Small intestine (tissue), 7 donors: Measurements from ENCODE around the gene GALNT13. TPM values are rescaled to one million over a fixed set of nuclear protein-coding genes. Genes with fewer than 3 reads are reported as not detected.
A peak's percentile ranks its signal among the peaks of the same experiment; 100 is the strongest.

Experiments
- DNase-seq, 2 donors: peaks; one replicate each; pipeline versions ENCODE4 v3.0.0 to v3.0.0-alpha.2; 2013
- FAIRE-seq: peaks from 2 replicates; lab custom pipeline; 2012; peaks lifted over from hg19 to GRCh38; lab: Jason Lieb, UNC
- H3K27ac ChIP-seq, 3 donors: one replicate each; pipeline ENCODE4 v1.5.1; 2013; ENCODE audit warnings: low read length in 2 of 3, mild to moderate bottlenecking in 2 of 3, control low read depth in 1 of 3, inconsistent platforms in 1 of 3, low read depth in 1 of 3, moderate library complexity in 1 of 3
- H3K27me3 ChIP-seq, 3 donors: one replicate each; pipeline ENCODE4 v1.6.1; 2013; ENCODE audit warnings: low read length in 3 of 3, inconsistent platforms in 1 of 3; ENCODE audit not compliant: control insufficient read depth in 3 of 3, insufficient read depth in 3 of 3
- H3K36me3 ChIP-seq, 3 donors: one replicate each; pipeline ENCODE4 v1.6.1; 2013; ENCODE audit warnings: low read length in 3 of 3, inconsistent platforms in 1 of 3, low read depth in 1 of 3, mild to moderate bottlenecking in 1 of 3, moderate library complexity in 1 of 3; ENCODE audit not compliant: control insufficient read depth in 3 of 3, insufficient read depth in 2 of 3
- H3K4me1 ChIP-seq, 3 donors: one replicate each; pipeline ENCODE4 v1.6.1; 2013; ENCODE audit warnings: low read length in 2 of 3, inconsistent platforms in 1 of 3, low read depth in 1 of 3, mild to moderate bottlenecking in 1 of 3, moderate library complexity in 1 of 3; ENCODE audit not compliant: control insufficient read depth in 3 of 3, insufficient read depth in 2 of 3
- H3K4me3 ChIP-seq, 3 donors: one replicate each; pipeline ENCODE4 v1.5.1; 2013; ENCODE audit warnings: low read length in 3 of 3, control low read depth in 1 of 3, inconsistent platforms in 1 of 3, low read depth in 1 of 3, mild to moderate bottlenecking in 1 of 3, moderate library complexity in 1 of 3
- H3K9me3 ChIP-seq, 2 donors: one replicate each; pipeline ENCODE4 v1.6.1; 2013; ENCODE audit warnings: low read depth in 1 of 2, low read length in 1 of 2; ENCODE audit not compliant: control insufficient read depth in 2 of 2, insufficient read depth in 1 of 2
- WGBS, 3 donors: extraction: QIAGEN DNeasy Blood & Tissue Kit; methylation state at CpG; one replicate each; pipeline ENCODE4 v1.1.7; 2013; 5-methylcytosine and 5-hydroxymethylcytosine counted together
- polyA plus RNA-seq, 4 donors: library from polyadenylated mRNA; stranded (reverse) in 3 of 4; unstranded in 1 of 4; fragments of 200-250 nt in 3 of 4; fragments of 120-200 nt in 1 of 4; gene quantifications; one replicate each; pipeline versions ENCODE4 v1.2.1 to v1.2.3, GENCODE V29; 2013
- donor health status: healthy with polysubstance abuse.
- donor health status: control.
- donor health status: control.
- donor health status: Bipolar disorder and iron deficiency.
- donor health status: healthy.

The GALNT13 gene
- polyA plus RNA-seq, 4 donors: 0.21 to 4.7 TPM; not detected in 2

DNA sequence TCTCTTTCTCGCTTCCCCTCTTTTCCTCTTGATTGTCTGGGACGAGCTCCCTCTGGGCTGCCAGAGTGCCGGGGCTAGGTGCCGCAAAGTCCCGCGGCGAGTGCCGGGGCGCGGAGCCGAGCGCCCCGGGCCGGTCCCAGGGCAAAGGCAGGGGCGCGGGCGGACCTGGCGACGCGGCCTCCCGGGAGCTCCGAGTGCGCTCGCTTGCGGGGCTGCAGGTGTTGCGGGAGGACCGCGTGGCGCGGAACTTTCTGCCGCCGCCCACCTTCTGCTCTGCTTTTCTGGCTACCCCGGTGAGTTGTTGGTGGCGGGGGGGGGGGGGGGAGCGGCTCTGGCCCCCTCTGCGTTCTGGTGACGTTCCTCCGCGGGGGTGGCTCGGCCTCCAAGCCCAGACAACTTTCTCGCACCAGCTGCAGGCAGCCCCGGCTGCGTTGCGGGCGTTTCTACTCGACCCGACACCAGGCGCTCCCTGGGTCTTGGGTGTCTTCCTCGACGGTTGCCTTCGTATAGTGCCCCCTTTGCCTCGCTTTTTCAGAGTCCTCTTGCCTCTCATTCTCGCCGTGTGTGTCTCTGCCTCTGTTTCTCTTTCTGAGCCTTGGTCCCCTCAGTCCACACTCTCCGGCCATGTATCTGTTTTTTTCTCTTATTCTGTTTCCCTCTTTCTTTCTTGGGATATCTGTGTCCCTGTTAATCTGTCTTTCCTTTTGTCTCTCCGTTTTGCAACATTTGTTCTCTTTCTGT lies 759 bp downstream of the GALNT13 start:
- Histone ChIP-seq H3K27me3 (peaks cover 5 to 32% (median 12%) of the 10 kb centered on the region in 3 donors), H3K27ac (no peak overlapping the region), H3K9me3 (no peaks in the 10 kb centered on the region), H3K36me3 (no peaks in the 10 kb centered on the region), H3K4me1 (no peaks in the 10 kb centered on the region), H3K4me3 (no peak overlapping the region)
- DNase-seq (peak in 1 of 2 donors; percentile 6), FAIRE-seq (no peak)
- 3 to 8% (median 6%) methylated on average over 37 to 56 of the region's 56 CpGs for WGBS, 3 donors

DNA sequence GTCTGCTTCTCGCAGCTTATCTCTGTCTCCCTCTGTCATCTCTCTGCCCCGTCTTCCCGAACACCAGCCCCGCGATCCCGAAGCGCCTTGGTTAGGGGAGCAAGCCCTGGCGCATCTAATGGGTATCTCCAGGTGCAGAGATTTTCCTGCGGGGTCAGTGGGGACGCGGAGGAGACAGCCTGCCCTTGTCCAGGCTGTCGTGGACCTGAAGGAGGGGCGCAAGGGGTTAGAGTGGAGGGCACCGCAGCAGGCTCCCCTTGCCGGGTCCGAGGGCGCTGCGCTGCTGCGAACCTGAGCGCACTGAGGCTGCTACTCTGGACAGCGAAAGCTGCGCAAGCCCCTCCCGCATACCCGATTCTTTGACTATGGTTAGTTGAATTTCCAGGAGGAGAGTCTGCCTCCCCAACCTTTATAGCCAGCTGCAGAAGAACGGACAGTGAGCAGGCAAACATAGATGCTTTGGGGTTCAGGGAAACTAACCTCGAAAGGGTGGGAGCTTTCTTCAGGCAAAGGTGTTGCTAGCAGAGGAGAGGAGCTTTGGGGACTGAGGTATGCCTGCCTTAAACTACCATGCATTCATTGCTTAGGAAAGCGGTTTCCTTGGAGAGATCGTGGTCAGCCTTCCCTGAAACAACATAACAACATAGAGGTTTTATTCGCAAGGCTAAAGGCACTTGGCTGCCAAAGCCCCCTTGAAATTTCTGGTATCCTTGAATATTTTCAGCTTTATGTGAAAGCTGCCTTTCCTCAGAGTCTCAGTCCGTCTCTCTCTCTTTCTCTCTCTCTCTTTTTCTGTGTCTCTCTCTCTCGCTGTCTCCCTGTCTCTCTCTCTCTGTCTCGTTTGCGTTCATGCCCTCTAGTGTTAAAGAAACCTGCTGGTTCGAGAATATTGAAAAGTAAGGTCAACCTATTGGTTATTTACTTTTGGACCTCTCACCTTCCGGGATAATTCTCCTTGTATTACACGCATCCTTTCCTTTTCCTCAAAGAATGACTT lies 1.6 kb downstream of the GALNT13 start:
- no peak for FAIRE-seq
- H3K36me3 ChIP-seq: no peaks in the 10 kb centered on the region
- WGBS, 3 donors: 6 to 12% (median 12%) methylated on average over 36 of the region's 36 CpGs
- no peak overlapping the region for H3K27ac ChIP-seq
- H3K27me3 ChIP-seq: peaks cover 5 to 32% (median 12%) of the 10 kb centered on the region in 3 donors
- H3K4me3 ChIP-seq: no peak overlapping the region
- no peaks in the 10 kb centered on the region for H3K9me3 ChIP-seq
- no peaks in the 10 kb centered on the region for H3K4me1 ChIP-seq
- DNase-seq: peak in 1 of 2 donors; percentile 7

DNA sequence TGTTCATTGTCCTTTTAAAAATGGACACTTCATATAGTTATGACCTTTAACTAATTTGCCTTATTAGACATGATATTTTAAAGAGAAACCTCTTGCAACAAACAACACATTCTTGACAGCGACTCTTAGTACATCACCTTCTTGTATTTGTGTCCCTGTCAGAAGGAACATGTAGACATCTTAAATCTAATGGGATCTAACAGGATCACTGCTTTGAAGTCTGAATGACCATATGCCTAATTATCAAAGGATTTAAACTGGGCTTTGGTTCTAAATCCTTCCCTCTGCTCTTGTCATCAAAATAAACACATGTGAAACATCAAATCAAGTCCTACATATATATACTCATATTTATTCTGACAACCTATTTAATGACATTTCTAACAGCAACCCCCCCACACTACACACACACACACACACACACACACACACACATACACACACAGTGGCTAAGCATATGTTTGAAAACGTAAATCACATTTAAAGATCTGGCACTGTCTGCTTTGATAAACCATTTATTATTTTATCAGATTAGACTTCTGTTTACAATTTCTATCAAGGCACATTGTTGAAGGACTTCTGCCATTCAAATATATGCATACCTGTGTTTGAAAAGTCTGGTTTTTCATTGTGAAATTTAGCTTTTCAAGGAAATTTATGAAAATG lies 4.2 kb downstream of the GALNT13 start:
- Histone ChIP-seq H3K9me3 (no peaks in the 10 kb centered on the region), H3K4me1 (no peaks in the 10 kb centered on the region), H3K27me3 (peaks cover 5 to 29% (median 12%) of the 10 kb centered on the region in 3 donors), H3K36me3 (no peaks in the 10 kb centered on the region), H3K27ac (no peak overlapping the region), H3K4me3 (no peak overlapping the region)
- no peak for DNase-seq
- no peak for FAIRE-seq
- 52 to 80% (median 62%) methylated on average over 2 of the region's 2 CpGs for WGBS, 3 donors

DNA sequence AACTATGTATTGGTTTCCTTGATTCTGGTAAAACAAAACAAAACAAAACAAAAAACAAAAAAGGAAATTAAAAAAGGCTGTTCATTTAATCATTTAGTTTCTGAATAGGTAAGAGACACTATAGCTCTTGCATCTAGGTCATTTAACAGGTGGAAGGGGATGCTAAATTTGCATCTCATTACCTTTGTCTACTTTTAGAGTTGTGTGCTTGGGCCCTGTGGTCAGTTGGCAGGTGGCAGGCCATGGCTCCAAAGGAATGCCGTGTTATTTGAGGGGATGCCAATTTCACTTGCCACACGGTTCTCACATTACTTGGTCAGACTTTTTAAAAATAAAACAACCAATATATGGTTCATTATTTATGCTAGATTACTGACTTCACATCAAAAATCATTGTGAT lies 9.2 kb downstream of the GALNT13 start:
- H3K27me3 ChIP-seq: no peaks in the 10 kb centered on the region
- H3K9me3 ChIP-seq: no peaks in the 10 kb centered on the region
- H3K4me1 ChIP-seq: no peaks in the 10 kb centered on the region
- no peak overlapping the region for H3K4me3 ChIP-seq
- FAIRE-seq (no peak), DNase-seq (no peak)
- H3K27ac ChIP-seq: no peak overlapping the region
- WGBS, 3 donors: 76 to 81% (median 78%) methylated on average over 2 of the region's 2 CpGs
- H3K36me3 ChIP-seq: no peaks in the 10 kb centered on the region

DNA sequence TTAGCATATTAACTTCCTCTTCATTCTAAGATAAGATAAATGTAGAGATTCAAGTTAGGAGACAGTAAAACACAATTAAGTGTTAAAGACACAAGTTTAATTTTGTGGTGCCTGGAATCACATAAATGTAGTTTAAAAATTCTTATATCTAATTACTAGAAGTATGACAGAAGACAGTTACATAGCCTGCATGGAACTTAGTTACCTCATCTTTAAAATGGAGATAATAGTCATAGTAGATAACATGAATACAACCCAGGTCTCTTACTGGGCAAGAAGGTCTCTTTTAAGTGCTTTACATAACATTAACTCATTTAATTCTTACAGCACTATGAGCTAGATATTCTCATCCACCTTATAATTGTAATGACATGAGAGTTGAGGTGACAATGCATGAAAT lies 15.1 kb downstream of the GALNT13 start:
- H3K4me3 ChIP-seq: no peak overlapping the region
- no peaks in the 10 kb centered on the region for H3K9me3 ChIP-seq
- no peaks in the 10 kb centered on the region for H3K36me3 ChIP-seq
- H3K27me3 ChIP-seq: no peaks in the 10 kb centered on the region
- no peak overlapping the region for H3K27ac ChIP-seq
- no peak for DNase-seq
- no peak for FAIRE-seq
- no peaks in the 10 kb centered on the region for H3K4me1 ChIP-seq

DNA sequence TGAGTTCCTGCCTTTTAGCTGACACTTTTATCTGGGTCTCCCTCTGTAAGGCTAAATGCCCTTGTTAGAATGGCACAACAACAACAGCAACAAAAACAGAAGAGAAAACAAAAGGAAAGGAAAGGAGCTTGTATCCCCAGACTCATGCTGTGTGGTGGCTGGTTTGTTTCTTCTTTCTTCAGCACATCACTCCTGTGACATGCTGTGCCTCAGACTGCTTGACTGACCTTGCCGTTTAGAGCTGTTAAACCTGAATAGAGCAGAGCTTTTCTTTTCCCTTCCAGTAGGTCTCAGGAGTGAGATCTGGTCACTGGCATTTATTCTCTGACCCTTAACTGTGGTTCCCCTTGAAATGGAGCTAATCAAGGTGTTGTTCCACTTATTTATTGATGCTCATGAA lies 18.9 kb downstream of the GALNT13 start:
- FAIRE-seq: no peak

DNA sequence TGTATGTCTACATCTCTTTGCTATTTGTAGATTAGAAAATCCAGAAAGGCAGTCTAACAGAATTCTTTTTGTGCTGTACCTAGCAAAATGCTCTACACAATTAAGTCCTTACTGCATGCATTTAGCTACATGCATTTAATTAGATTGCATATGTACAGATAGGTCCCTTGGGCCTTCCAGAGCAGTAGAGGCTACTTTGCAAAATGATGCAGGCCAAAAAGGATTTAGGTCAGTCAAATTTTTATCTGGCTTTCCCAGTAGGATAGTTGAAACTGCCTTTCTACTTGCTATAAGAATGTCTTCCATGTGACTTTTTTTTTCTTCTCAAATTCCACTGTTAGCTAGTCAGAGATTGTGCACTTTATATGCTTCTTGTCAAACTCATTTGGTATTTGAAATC lies 19.3 kb downstream of the GALNT13 start:
- no peaks in the 10 kb centered on the region for H3K36me3 ChIP-seq
- H3K27me3 ChIP-seq: no peaks in the 10 kb centered on the region
- H3K4me1 ChIP-seq: no peaks in the 10 kb centered on the region
- no peak overlapping the region for H3K4me3 ChIP-seq
- DNase-seq (no peak), FAIRE-seq (no peak)
- H3K27ac ChIP-seq: no peak overlapping the region
- no peaks in the 10 kb centered on the region for H3K9me3 ChIP-seq

More for the DNA sequence above, 18.9 kb downstream of the GALNT13 start:
- WGBS, 3 donors: 7 to 24% (median 11%) methylated on average over 1 of the region's 1 CpG
- Histone ChIP-seq H3K4me1 (no peaks in the 10 kb centered on the region), H3K4me3 (no peak overlapping the region), H3K9me3 (no peaks in the 10 kb centered on the region), H3K27me3 (no peaks in the 10 kb centered on the region), H3K36me3 (no peaks in the 10 kb centered on the region), H3K27ac (no peak overlapping the region)
- DNase-seq: no peak

DNA sequence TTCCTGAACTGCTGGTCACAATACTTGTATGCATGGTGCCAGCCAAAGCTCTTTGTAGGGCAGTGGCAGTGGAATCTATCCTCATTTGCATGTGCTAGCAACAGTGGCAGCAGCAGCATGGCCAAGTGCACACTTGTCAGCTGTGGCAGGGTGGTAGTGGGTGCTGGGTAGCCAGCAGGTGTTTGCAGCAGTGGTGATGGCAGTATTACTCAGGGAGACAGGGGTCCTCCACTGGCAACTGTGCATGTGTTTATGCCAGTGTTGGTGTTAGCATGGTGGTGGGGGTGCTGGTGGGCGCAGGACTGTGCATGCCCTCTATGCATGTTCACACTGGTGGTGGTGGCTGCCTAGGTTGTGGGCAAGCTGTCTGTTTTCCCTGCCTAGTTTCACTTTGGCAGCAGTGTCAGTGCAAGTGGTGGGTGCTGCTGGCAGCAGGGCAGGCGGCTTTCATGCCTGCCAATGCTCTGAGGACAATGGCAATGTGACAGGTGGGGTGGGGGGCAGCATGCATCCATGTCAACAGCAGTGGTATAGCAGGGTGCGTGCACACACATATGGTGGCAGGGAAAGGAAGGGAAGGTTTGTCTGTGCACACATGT lies 41.2 kb downstream of the GALNT13 start:
- whole genome bisulfite sequencing, 3 donors: 80 to 85% (median 80%) methylated on average over 3 of the region's 3 CpGs
- Histone ChIP-seq H3K36me3 (no peaks in the 10 kb centered on the region), H3K27me3 (no peaks in the 10 kb centered on the region), H3K27ac (no peak overlapping the region), H3K9me3 (peaks cover 0 to 9% of the 10 kb centered on the region in 2 donors), H3K4me3 (no peak overlapping the region), H3K4me1 (no peaks in the 10 kb centered on the region)
- FAIRE-seq (no peak), DNase-seq (no peak)
